COLO668 (cell line): Measurements from ENCODE around the gene TTLL8.

ENCODE experiments used
- DNase-seq: peaks from one replicate; lab custom pipeline; 2025; ENCODE audit not compliant: unreplicated experiment; lab: John Stamatoyannopoulos, UW

Gene TTLL8

DNA sequence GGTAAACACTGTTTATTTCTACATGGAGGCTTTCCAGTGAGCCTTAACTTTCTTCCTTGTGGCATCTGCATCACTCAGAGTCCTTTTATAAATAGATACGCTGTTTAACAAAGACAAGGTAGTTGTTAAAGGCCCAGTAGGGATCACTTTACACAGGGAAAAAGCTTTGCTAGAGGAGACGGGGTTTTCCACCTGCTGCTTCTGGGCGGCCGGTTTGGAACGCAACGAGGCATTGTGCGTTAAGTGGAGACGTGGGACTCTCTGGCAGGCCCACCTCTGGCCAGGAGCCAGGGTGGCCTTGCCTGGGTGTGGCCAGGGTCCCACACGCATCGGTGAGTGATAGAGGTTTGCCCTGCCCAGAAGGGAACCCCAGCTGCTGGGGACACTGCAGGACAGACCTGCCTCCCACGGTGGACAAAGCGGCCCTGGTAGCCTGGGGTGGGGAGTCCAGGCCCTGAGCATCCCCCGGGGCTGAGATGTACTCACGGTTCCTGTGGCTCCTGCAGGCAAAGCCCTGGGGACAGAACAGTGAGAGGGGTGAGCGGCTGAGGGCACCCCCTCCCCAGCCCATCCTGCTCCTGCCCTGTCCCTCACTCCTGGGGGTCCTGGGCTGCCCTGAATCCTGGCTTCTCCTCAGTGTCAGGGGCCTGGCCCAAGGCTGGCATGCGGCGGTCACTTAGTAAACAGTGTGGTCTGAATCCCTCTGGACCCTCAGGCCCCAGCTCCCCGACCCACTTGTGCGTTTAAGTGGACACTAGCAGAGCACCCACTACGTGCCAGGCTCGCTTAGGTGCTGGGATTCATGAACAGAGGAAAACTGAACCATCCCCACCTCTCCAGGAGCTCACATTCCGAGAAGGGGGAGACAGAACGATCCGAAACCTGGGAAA is 49.7 kb downstream of the TTLL8 start:
- peak; percentile 88 for DNase-seq

DNA sequence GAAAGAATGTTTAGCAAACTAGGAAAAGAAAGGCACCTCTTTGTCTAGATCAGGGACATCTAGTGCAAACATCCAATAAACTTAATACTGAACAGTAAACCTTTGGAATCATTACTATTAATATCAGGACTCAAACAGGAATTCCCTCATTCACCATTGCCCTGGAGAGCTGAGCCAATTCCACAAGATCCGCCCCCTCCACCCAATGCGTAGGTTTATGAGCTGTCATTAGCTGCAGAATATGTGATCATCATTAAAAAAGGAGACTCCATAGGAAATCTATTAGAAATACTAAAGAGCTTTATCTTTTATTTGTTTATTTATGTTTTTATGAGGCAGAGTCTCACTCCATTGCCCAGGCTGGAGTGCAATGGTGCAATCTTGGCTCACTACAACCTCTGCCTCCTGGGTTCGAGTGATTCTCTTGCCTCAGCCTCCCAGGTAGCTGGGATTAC is 51.0 kb downstream of the TTLL8 start:
- DNase-seq, result no peak

DNA sequence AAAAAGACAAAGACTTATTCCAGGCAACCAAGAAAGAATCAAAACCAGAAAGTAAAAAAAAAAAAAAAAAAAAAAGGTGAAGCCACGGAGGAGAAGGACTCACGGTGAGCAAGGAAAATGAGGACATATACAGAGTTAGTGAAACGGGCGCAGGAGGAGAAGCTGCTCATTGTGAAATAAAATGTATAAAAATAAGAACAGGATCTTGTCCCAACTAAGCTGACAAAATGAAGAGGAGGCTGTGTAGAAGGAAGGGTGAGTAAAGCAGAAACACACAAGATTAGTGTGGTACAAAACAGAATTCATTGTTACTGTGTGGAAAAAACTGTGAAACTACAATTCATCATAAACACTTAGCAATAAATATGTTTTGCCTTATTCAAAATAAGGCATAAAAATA is 53.2 kb downstream of the TTLL8 start:
- DNase-seq, result no peak

DNA sequence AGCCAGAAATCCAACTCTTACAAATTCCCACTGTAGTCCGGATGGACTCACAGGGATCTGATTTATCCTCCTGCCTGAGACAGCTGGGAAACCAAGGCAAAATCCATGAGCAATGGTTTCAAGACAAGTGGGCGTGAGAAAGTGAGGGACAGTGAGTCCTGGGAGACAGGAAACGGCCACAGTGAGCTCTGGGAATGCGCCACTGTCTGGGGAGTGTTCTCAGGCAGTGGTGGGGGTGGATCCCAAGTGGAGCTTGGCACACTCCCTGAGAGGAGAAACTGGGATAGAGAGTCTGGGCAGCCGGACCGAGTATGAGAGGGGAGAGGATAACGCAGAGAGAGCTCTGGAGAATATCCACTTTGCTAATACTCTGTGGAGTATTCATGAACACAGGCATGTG is 55.3 kb downstream of the TTLL8 start:
- no peak for DNase-seq

DNA sequence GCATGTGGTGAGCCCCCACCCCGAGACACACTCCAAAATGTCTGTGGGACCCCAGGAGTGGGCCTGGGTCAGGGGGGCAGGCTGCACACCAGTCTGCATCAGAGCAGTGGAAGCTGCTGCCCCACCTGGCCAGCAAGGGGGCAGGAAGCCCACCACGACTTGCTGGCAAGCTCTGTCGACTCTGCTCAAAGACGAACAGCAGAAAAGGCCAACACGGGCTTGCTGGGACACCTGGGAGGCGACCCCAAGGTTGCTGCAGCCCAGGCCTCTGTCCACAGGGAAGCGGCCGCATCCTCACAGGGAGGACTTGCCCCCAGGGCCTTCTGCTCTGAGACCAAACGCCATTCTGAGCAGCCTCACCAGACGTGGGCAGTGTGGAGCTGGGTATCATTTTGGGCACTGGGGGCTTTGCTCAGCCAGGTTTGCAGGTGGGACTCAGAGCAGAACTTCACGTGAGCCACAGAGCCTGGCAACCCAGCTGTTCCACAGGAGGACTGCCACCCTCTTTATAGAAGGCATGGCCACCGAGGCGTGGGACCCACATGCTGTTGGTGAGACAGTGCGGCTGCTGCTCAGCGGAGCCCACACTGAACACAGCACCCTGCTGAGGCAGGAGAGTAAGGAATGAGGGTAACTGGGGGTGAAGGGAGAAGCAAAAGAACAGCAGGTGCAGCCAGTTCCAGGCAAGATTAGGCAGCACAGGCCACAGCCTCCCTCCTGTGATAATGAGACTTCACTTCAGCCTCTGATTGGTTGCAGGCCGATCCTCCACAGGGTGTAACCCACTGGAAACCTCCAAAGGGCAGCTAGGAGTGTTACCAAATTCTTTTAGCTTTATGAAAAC is 56.5 kb downstream of the TTLL8 start:
- DNase-seq, result no peak

DNA sequence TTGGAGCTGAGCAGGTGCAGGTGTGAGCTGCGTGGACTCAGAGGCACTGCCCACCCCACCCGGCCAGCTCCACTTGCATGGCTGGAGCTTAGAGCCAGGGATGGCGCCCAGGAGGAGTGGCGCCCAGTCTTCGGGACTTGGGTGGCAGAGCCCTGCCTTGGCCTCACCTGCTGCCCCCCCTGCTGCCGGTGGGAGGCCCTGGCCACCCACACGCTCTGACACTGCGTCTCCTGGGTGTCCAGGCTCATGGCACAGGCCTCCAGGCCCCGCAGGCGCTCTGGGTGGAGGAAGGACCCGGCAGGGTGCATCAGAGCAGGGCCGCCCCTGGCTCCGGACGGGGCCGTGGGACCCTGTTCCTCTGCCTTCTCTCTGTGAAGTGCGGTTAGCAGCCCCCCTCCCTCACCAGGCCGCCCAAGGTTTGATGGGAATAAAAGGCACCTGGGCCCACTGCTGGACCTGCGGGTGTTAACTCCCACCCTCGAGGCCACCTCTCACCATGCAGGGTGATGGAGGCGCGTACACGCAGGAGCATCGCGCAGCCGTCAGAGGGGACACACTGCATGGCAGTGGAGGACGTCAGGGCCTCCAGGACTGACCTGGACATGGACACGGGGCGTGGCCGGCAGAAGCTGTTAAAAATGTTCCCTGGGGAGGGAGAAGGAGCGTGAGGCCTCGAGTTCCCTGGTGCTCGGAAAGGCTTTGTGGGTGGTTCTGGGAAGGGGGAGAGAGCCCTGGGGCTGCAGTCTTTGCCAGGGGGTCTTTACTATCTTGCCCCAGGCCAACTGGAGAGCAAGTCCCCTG is 57.3 kb downstream of the TTLL8 start:
- no peak for DNase-seq

DNA sequence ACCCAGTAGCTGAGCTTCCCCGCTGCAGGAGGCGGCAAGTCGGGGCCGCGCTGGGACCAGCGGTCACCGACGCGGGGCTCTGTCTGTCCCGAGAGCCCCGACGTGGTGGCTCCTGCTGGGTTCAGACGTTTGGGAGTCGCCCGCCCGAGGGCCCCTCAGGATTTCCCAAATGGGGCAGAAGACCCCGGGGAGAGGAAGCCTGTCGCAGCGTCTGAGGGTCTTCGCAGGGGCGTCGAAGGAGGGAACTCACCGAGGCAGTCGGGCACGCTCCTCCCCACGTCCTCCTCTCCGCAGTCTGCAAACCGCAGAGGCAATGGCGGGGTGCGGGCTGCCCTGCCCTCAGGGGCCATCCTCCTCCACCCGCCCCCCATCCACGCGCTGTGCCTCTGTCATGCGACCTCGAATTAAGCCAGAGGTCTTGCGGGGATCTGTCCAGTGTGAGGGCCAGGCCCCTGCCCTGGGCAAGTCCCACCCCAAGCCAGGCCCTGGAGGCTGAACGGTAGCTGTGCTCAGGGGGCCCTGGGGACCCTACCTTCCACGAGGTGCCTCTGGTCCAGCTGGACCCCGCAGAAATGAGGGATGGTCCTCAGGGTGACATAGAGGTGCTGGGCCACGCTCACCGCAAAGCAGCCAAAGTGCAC is 58.0 kb downstream of the TTLL8 start:
- no peak for DNase-seq

DNA sequence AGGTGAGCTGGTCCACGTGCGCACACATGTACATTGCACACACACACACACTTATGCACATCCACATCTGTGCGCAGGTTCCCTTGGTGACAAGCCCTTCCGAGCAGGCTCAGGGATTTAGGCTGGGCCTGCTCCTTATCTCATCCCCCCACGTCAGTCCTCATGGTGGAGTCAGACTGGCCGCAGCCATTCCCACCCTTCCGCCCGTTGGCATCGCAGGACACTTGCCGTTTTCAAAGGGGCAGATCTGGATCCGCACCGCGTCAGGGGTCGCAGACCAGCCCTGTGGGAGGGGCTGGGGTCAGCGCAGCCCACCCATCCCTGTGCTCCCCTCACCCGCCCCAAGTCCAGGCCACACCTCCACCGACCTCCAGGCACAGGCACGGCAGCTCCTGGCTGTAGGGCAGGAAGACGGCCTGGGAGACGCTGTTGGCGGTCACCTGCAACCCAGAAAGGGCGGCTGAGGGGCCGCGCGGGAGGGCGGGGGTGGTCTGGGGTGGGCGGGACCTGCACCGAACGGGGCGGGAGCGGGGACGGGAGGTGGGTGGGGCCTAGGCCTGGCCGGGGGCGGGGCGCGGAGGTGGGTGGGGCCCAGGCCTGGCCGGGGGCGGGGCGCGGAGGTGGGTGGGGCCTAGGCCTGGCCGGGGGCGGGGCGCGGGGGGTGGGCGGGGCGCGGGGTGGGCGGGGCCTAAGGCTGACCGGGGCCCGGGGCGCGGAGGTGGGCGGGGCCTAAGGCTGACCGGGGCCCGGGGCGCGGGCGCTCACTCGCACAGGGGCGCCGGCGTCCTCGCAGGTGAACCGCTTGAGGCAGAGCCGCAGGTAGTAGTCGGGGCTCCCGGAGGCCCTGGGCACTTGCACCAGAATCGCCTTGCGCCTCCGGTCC is 58.8 kb downstream of the TTLL8 start:
- no peak for DNase-seq

DNA sequence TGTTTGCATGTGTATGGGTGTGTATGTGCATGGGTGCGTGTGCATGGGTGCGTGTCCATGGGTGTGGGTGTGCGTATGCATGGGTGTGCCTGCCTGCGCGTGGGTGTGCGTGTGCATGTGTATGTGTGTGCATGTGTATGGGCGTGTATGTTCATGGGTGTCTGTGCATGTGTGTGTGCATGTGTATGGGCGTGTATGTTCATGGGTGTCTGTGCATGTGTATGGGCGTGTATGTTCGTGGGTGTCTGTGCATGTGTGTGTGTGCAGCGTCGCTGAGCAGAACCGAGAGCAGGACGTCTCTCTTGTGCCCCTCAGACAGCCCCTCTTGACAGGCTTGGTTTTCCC is 59.4 kb downstream of the TTLL8 start:
- DNase-seq, result no peak

DNA sequence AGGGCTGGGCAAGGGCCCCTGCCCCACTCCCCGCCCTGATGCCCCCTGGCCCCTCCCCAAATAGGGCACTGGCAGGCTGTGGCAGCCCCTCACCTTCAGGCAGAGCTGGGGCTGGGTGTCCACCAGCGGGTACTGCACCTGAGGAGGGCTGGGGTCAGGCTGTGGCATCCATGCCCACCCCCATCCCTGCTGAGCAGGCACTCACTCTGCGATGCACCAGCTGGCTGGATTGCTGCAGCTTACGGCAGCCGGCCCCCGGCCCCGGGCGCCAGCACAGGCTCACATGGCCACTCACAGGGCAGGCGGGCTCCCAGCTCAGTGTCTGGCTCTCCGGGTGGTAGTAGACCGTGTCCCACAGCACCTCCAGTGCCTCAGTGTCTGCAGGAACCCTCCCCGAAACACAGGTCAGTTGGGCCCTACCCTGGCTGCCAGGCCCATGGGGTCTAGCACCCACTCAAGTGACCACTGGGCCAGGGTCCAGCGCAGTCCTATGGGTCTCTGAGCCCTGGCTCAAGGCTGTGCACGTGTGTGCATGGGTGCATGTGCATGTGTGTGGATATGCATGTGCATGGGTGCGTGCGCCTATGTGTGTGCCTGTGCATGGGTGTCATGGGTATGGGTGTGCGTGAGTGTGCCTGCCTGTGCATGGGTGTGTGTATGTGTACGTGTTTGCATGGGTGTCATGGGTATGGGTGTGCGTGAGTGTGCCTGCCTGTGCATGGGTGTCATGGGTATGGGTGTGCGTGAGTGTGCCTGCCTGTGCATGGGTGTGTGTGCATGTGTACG is 60.0 kb downstream of the TTLL8 start:
- DNase-seq, result no peak

DNA sequence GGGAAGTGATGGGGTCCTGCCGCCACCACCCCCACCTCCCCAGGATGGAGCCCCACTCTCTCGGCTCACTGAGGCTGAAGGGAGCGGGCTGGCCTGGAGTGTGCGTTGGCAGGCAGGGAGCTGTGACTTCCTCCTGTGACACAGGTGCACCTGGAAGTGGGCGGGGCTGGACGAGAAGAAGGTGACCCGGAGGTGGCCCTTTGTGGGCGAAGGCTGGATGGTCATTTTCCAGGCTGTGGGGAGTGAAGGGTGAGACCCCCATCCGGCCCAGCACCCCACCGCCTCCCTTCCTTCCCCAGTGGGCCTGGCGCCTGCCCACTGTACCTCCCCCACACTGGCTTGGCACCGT is 60.9 kb downstream of the TTLL8 start:
- DNase-seq, result peak; percentile 82

DNA sequence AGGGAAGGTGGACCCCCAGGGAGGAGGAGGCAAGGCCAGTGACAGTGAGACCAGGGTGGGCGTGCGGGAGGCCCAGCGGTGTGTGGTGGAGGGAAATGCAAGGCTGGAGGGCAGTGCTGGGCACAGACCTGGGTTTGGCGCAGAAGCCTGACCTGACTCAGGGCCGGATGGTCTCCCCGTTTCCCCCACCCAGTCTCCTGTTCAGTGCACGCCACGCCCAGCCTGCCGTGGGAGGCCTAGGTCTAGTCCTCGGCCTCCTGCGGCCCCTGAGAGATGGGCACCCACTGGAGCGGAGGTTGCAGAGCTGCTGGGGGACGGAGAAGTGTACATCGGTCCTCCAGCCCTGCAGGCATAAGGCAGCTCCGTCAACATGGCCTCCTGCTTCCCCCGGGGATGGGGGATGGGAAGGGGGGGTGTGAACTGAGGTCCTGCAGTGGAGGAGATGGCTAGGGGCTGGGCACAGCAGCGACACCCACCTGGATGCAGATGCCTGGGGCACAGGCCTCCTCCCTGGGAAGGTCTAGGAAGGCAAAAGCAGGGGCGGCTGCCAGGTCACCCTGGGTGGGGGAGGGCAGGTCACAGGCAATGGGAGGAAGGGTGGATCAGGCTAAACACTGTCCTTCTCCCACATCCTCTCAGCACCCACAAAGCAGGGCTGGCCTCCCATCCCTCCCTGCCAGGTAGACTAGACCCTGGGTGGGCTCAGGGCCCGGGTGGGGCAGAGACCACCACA is 61.4 kb downstream of the TTLL8 start:
- no peak for DNase-seq

DNA sequence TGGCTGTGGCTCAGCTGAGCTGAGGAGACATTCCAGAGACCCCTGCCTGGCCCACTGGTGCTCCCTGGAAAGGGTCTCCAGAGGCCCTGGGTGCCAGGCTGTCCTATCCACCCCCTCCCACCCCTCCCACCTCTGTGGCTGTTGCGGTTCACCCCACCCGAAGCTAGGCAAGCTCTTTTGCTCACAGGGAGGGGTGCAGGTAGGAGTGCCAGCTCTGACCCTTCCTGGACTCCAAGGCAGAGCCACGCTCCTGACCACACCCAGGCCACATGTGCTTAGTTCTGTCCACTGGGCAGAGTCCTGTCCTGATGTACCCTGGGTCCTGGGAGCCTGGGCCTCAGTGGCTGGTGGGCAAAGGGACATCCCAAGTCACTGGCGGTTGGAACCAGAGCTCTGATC is 62.0 kb downstream of the TTLL8 start:
- no peak for DNase-seq

DNA sequence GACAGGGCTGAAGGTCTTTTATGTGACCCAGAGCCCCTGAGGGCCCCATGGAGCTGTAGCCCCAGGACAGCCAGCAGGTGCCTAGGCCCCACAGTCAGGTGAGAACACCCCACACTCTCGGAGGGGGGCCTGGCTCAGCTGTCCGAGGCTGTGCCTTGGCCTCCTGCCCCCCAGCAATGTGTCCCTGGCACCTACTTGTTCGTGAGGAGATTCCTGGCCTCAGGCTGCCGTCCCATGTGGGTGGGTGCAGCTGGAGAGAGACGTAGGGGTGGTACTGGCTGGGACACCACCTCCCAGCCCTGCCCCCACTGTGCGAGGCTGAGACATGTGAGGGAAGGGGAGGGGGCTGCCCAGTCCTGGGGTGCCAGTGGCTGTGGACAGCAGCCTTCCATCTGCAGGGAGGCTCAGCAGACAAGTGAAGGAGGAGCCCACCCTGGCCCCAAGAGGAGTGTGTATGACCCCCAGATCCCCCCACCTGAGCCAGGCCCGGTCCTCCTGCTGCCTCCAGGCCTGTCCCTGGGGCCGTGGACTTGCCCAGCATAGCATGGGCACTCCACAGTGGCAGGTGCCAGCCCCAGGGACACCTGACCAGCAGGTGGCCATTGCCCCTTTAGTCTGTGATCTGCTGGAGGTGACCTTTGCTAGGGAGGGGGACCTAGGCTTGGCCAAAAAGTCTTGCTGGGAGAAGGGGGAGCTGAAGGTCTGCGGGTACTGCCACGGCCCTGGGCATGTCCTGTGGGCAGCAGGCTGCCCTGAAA is 62.6 kb downstream of the TTLL8 start:
- no peak for DNase-seq

DNA sequence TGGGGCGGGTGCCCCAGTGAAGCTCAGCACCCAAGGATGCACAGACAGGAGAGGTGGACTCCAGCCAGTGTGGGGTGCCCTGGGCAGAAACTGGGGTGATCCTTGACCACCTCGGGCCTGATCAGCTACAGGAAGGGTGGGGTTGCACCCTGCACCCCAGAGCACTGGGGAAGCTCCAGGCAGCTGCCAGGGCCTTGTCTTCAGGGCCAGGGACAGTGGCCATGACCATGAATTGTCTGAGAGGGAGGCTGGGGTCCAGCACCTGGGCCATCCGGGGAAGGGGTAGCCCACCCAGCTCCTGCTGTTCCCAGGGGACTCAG is 63.1 kb downstream of the TTLL8 start:
- DNase-seq, result no peak

DNA sequence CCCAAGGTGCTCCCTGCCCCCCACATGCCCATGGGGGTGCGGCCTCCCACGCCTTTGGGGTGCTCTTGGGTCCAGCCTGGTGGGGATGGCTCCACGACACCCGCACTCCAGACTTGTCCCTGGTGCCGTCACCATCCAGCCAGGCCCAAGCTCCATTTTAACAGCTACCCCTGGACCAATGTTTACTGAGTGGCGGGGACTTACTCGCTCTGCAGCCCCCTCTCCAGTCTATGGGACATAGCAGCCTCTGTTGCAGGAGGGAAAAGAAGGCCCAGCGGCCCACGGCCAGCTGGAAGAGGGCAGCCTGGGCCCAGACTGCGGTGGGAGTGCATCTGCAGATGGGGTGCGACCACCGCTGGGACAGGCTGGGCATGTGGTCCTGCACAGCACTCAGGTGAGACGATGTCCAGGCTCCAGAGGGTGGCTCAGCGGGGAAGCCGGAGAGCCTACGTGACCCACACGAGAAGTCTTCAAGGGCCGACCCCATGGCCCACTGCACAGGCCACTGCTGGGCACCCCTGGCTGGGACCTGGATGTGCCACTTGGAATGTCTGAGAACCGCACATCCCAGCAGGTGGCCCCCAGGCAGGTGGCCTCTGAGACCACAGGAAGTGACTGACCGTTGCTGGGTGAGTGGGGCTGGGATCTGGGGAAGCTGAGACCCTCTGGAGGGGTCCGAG is 63.6 kb downstream of the TTLL8 start:
- DNase-seq, result no peak

DNA sequence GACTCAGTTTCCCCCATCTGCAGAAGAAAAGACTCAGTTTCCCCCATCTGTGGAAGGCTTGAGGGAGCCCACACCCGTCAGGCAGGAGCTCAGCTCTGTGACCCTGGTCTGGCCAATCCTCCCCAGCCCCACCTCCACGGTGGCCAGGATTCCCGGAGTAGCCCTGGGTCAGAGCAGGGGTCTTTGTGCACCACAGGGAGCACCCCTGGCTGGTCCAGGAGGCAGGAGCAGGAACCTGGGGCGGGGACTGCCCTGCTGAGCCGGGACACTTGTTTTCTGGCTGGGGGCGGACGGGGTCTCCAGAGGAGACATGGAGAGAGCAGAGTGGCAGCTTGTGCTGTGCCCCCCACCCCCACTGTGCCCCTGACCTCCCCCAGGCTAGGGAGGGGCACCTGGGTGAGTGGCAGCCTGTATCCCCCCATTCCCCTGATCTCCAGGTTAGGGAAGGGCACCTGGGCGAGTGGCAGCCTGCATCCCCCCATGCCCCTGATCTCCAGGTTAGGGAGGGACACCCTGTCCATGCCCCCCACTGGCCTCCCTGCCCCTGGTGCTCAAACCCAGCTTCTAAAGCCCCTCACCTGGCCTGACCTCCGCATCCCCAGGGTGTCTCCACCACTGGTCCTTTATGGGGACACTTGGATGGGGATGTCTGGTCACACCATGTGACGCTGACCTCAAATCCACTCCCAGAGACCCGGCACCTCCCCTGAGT is 64.3 kb downstream of the TTLL8 start:
- no peak for DNase-seq
